Stimulated activated CD8-positive, alpha-beta memory T cell treated with anti-CD3 and anti-CD28 coated beads, Interleukin-15, amount 100 ng/mL, for 48 hours (primary cell): ENCODE measurements around the gene SPEN.
"Not testable (repeated sequence)": the region's sequence is repeated elsewhere in the genome, so short reads cannot be mapped to it uniquely, and the experiment has no call there.

Source experiments
- DNase-seq, 2 donors: peaks; one replicate each; pipeline ENCODE4 v3.0.0-alpha.2; 2020; ENCODE audit warnings: low read depth in 2 of 2

The SPEN gene

GRCh38 chr1:15900662-15901279 lies 53.3 kb downstream of the SPEN start:
- no peak for DNase-seq

GRCh38 chr1:15902882-15903281 lies 55.4 kb downstream of the SPEN start:
- DNase-seq: no peak

- no peak for DNase-seq
Measured at GRCh38 chr1:15908597-15908996, 61.1 kb downstream of the SPEN start.

- DNase-seq: no peak
Measured at GRCh38 chr1:15911141-15911540, 63.6 kb downstream of the SPEN start.

- DNase-seq: no peak
Measured at GRCh38 chr1:15911927-15912326, 64.4 kb downstream of the SPEN start.

GRCh38 chr1:15913607-15914006 lies 66.1 kb downstream of the SPEN start:
- DNase-seq: not testable (repeated sequence)

- DNase-seq: no peak
Measured at GRCh38 chr1:15915991-15916390, 68.5 kb downstream of the SPEN start.

GRCh38 chr1:15916417-15916816 lies 68.9 kb downstream of the SPEN start:
- DNase-seq: no peak

GRCh38 chr1:15916916-15917315 lies 69.4 kb downstream of the SPEN start:
- peak in 1 of 2 donors; percentile 27 for DNase-seq

GRCh38 chr1:15918962-15919715 lies 71.6 kb downstream of the SPEN start:
- peak; percentile 63 to 69 for DNase-seq

- DNase-seq: no peak
Measured at GRCh38 chr1:15923241-15923640, 75.7 kb downstream of the SPEN start.

GRCh38 chr1:15926448-15926847 lies 78.9 kb downstream of the SPEN start:
- DNase-seq: not testable (repeated sequence)

- no peak for DNase-seq
Measured at GRCh38 chr1:15928971-15929965, 81.8 kb downstream of the SPEN start.

GRCh38 chr1:15931401-15931800 lies 83.9 kb downstream of the SPEN start:
- no peak for DNase-seq

- DNase-seq: no peak
Measured at GRCh38 chr1:15931884-15932283, 84.4 kb downstream of the SPEN start.

GRCh38 chr1:15932612-15933011 lies 85.1 kb downstream of the SPEN start:
- DNase-seq: no peak

GRCh38 chr1:15933684-15934083 lies 86.2 kb downstream of the SPEN start:
- no peak for DNase-seq

- no peak for DNase-seq
Measured at GRCh38 chr1:15934211-15935055, 86.9 kb downstream of the SPEN start.

GRCh38 chr1:15935056-15935950 lies 87.8 kb downstream of the SPEN start:
- no peak for DNase-seq

GRCh38 chr1:15936025-15936424 lies 88.5 kb downstream of the SPEN start:
- no peak for DNase-seq
